ENCODE measurements around the gene VASN. TPM values are rescaled to one million over a fixed set of nuclear protein-coding genes. Genes with fewer than 3 reads are reported as not detected.

VASN gene
- total and polyA plus RNA-seq, 2 donors from 2014 or later: 75.7 to 82.7 TPM

- DNase-seq: no peak
- Histone ChIP-seq H3K4me1 (ENCODE audit: control insufficient read depth in 2 of 3, insufficient read depth in 2 of 3, low read depth in 1 of 3, low read length in 3 of 3) (peaks cover 0 to 5% (median 0%) of the 10 kb centered on the region in 3 donors), H3K27ac (ENCODE audit: low read depth in 2 of 2, low read length in 2 of 2) (no peak overlapping the region), H3K9me3 (ENCODE audit: control insufficient read depth in 2 of 3, insufficient read depth in 1 of 3, low read length in 3 of 3) (no peaks in the 10 kb centered on the region), H3K27me3 (ENCODE audit: control insufficient read depth, insufficient read depth, low read length) (no peaks in the 10 kb centered on the region), H3K4me3 (ENCODE audit: low read length in 3 of 3) (no peak overlapping the region), H3K36me3 (ENCODE audit: control insufficient read depth in 2 of 3, insufficient read depth in 3 of 3, low read length in 3 of 3) (peaks cover 0 to 2% (median 0%) of the 10 kb centered on the region in 3 donors), H3K9ac (ENCODE audit: low read length in 3 of 3) (no peak overlapping the region)
- intact Hi-C loops (cut with DNase I): no loop called here
- FAIRE-seq: no peak
- no peak for TF ChIP-seq CTCF (IDR thresholded peaks at IDR 0.05; ENCODE audit: borderline replicate concordance, extremely low read depth, insufficient read depth)
These were observed 6.0 kb upstream of the VASN start for GRCh38 chr16:4365615-4366014.

- Histone ChIP-seq H3K27ac (ENCODE audit: low read depth in 2 of 2, low read length in 2 of 2) (no peak overlapping the region), H3K4me1 (ENCODE audit: control insufficient read depth in 2 of 3, insufficient read depth in 2 of 3, low read depth in 1 of 3, low read length in 3 of 3) (peaks cover 0 to 5% (median 2%) of the 10 kb centered on the region in 3 donors), H3K36me3 (ENCODE audit: control insufficient read depth in 2 of 3, insufficient read depth in 3 of 3, low read length in 3 of 3) (peaks cover 0 to 2% (median 0%) of the 10 kb centered on the region in 3 donors), H3K9me3 (ENCODE audit: control insufficient read depth in 2 of 3, insufficient read depth in 1 of 3, low read length in 3 of 3) (no peaks in the 10 kb centered on the region), H3K9ac (ENCODE audit: low read length in 3 of 3) (no peak overlapping the region), H3K27me3 (ENCODE audit: control insufficient read depth, insufficient read depth, low read length) (no peaks in the 10 kb centered on the region), H3K4me3 (ENCODE audit: low read length in 3 of 3) (no peak overlapping the region)
- FAIRE-seq (no peak), DNase-seq (no peak)
- no peak for TF ChIP-seq CTCF (IDR thresholded peaks at IDR 0.05; ENCODE audit: borderline replicate concordance, extremely low read depth, insufficient read depth)
- intact Hi-C loops (cut with DNase I): no loop called here
These were observed 5.6 kb upstream of the VASN start for GRCh38 chr16:4366016-4366415.

GRCh38 chr16:4367393-4367856 lies 4.2 kb upstream of the VASN start:
- Histone ChIP-seq H3K4me3 (ENCODE audit: low read length in 3 of 3) (no peak overlapping the region), H3K27ac (ENCODE audit: low read depth in 2 of 2, low read length in 2 of 2) (no peak overlapping the region), H3K27me3 (ENCODE audit: control insufficient read depth, insufficient read depth, low read length) (no peaks in the 10 kb centered on the region), H3K4me1 (ENCODE audit: control insufficient read depth in 2 of 3, insufficient read depth in 2 of 3, low read depth in 1 of 3, low read length in 3 of 3) (peaks cover 0 to 7% (median 5%) of the 10 kb centered on the region in 3 donors), H3K9ac (ENCODE audit: low read length in 3 of 3) (no peak overlapping the region), H3K36me3 (ENCODE audit: control insufficient read depth in 2 of 3, insufficient read depth in 3 of 3, low read length in 3 of 3) (no peaks in the 10 kb centered on the region), H3K9me3 (ENCODE audit: control insufficient read depth in 2 of 3, insufficient read depth in 1 of 3, low read length in 3 of 3) (no peaks in the 10 kb centered on the region)
- DNase-seq (no peak), FAIRE-seq (no peak)
- intact Hi-C loops (cut with DNase I): no loop called here
- no peak for TF ChIP-seq CTCF (IDR thresholded peaks at IDR 0.05; ENCODE audit: borderline replicate concordance, extremely low read depth, insufficient read depth)
